NOMO-1 (cell line): ENCODE results near the gene PPM1H.

Experiments
- DNase-seq, 2 experiments: peaks; one replicate each; lab custom pipeline; 2025; ENCODE audit not compliant: unreplicated experiment in 2 of 2; lab: John Stamatoyannopoulos, UW

PPM1H gene

GRCh38 chr12:62876938-62877548 lies 57.9 kb downstream of the PPM1H start:
- no peak for DNase-seq

- no peak for DNase-seq
Observed at GRCh38 chr12:62873826-62874448, 61.0 kb downstream of the PPM1H start.

GRCh38 chr12:62873116-62873825 lies 61.7 kb downstream of the PPM1H start:
- no peak for DNase-seq

- DNase-seq, result no peak
Observed at GRCh38 chr12:62868820-62869219, 66.1 kb downstream of the PPM1H start.

- DNase-seq, result no peak
Observed at GRCh38 chr12:62866451-62867082, 68.4 kb downstream of the PPM1H start.

- DNase-seq, result no peak
Observed at GRCh38 chr12:62865937-62866336, 69.0 kb downstream of the PPM1H start.

GRCh38 chr12:62865065-62865464 lies 69.9 kb downstream of the PPM1H start:
- DNase-seq, result no peak

GRCh38 chr12:62862259-62862881 lies 72.6 kb downstream of the PPM1H start:
- DNase-seq, result no peak

- DNase-seq, result no peak
Observed at GRCh38 chr12:62861586-62861985, 73.4 kb downstream of the PPM1H start.

- no peak for DNase-seq
Observed at GRCh38 chr12:62860501-62861411, 74.2 kb downstream of the PPM1H start.

GRCh38 chr12:62860020-62860419 lies 74.9 kb downstream of the PPM1H start:
- DNase-seq, result no peak

GRCh38 chr12:62859321-62859737 lies 75.6 kb downstream of the PPM1H start:
- DNase-seq, result peak in 1 of 2 experiments; percentile 62

- no peak for DNase-seq
Observed at GRCh38 chr12:62856454-62856853, 78.5 kb downstream of the PPM1H start.

GRCh38 chr12:62854024-62854423 lies 80.9 kb downstream of the PPM1H start:
- DNase-seq, result no peak

- DNase-seq, result no peak
Observed at GRCh38 chr12:62849398-62849797, 85.6 kb downstream of the PPM1H start.

GRCh38 chr12:62848418-62848817 lies 86.5 kb downstream of the PPM1H start:
- DNase-seq, result no peak

- DNase-seq, result no peak
Observed at GRCh38 chr12:62847709-62848108, 87.2 kb downstream of the PPM1H start.

- no peak for DNase-seq
Observed at GRCh38 chr12:62846491-62846890, 88.5 kb downstream of the PPM1H start.

- DNase-seq, result no peak
Observed at GRCh38 chr12:62844915-62845314, 90.0 kb downstream of the PPM1H start.

GRCh38 chr12:62843716-62844115 lies 91.2 kb downstream of the PPM1H start:
- no peak for DNase-seq
